SH-SY5Y (cell line): Measurements from ENCODE around the gene CTCFL.

Experiments
- GATA2 ChIP-seq: IDR thresholded peaks from 2 replicates; pipeline ENCODE4 v1.6.1; 2011; ENCODE audit warnings: mild to moderate bottlenecking, low read depth, low read length
- GATA3 ChIP-seq: IDR thresholded peaks from 2 replicates; pipeline ENCODE4 v1.6.1; 2011; ENCODE audit warnings: low read depth, mild to moderate bottlenecking, low read length, moderate library complexity

DNA sequence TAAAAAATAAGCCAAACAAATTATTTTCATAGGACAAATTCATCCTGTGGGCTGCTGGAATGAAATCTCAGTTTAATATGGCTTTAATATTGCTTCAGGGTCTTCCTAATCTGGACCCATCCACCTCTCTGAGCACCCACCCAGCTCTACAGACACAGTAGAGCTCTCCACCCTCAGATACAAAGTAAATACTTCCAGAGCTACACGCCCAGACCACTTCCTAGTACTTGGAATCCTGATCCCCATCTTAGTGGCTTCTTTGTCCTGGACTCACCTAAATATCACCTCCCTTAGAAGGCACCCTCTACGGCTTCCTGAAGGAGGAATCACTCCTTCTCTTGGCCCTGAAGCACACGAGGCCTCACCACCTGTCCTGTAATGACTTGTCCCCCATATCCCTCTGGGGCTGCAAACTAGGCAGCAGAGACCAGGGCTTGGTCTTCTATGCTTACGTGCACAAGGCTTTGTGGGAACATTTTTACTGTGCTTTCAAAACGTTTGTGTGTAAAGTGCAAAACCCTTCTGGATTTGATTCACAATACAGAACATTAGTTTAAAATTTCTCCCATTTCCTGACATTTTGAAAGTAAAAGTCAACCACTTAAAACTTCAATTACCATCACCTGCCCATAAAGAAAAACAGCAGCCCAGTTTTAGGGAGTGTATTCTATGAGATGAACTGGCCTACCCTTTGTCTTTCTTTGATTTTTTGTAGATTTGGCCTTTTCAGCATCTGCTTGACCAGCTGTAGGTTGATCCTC, 2.4 kb downstream of the CTCFL start:
- TF ChIP-seq GATA2 (no peak), GATA3 (no peak)
